DMS 273 treated with DMSO at 0.1 percent for 48 hours (cell line): ENCODE data around the gene DKK3.

Experiments
- DNase-seq: peaks from one replicate; lab custom pipeline; 2025; lab: John Stamatoyannopoulos, UW

The DKK3 gene

GRCh38 chr11:11981840-11982239, 26.6 kb downstream of the DKK3 start:
- DNase-seq = no peak

DNA sequence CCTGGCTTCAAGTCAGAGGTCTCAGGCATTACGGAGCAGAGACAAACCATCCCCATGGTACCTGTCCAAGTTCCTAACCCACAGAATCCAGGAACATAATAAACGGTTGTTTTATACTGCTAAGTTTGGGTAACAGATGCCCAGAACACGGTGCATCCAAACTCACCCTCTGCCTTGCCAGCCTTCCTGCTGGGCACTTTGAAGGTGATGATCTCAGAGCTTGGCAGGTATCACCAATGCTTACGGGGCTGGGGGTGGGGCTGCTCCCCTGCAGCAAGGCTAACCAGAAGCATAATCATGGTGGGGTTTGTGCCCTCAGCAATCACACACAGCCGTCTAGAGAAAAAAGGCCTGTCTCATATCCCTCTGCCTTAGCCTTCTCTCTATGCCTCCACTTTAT, 27.1 kb downstream of the DKK3 start:
- no peak for DNase-seq

GRCh38 chr11:11980841-11981308, 27.6 kb downstream of the DKK3 start:
- no peak for DNase-seq

DNA sequence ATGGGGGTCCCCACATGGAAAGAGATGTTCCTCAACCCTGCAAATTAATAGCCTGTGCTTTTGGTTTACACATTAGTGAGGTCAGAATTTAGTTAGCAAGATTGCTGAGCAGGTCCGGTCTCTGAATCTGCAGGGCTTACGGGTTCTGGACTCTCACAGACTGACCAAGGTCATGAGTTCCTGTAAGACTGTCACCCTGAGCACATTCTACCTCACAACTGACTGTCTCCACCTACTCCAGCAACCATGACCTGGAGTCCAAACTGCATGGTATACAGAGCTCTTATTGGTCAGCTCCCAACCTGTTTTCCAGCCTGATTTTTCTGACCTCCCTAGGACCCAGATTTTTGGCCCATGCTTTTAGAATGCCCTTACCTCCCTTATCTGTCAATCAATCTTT, 28.2 kb downstream of the DKK3 start:
- DNase-seq = no peak

DNA sequence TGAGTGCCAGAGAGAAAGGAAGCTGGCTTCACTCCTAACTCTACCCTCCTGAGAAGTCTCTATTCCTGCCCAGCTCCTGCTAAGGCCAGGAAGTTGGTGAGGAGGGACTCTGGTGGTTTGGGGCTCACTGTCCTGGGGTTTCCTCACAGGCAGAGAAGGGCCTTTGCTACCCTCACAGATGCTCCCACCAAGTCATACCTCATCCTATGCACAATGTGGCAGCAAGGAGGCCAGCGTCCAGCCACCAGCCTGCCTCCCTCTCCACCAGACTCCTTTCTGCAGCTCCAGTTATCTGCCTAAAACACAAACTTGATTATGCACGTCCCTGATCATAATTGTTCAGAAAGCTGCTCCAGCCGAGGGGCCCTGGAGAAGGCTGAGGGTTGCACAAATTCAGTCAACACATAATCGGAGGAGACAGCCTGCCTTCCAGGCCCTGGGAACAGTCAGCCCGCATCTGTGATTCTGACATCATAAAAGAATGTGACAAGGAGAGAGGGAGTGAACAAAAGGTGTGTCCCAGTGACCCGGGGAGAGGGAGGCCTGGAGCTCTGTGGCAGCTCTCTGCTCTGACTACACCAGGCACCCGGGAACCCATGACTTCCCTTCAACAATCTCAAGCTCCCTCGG, 28.8 kb downstream of the DKK3 start:
- DNase-seq = no peak

GRCh38 chr11:11978792-11979487, 29.5 kb downstream of the DKK3 start:
- peak; percentile 86 for DNase-seq

GRCh38 chr11:11978098-11978637, 30.3 kb downstream of the DKK3 start:
- DNase-seq = no peak

DNA sequence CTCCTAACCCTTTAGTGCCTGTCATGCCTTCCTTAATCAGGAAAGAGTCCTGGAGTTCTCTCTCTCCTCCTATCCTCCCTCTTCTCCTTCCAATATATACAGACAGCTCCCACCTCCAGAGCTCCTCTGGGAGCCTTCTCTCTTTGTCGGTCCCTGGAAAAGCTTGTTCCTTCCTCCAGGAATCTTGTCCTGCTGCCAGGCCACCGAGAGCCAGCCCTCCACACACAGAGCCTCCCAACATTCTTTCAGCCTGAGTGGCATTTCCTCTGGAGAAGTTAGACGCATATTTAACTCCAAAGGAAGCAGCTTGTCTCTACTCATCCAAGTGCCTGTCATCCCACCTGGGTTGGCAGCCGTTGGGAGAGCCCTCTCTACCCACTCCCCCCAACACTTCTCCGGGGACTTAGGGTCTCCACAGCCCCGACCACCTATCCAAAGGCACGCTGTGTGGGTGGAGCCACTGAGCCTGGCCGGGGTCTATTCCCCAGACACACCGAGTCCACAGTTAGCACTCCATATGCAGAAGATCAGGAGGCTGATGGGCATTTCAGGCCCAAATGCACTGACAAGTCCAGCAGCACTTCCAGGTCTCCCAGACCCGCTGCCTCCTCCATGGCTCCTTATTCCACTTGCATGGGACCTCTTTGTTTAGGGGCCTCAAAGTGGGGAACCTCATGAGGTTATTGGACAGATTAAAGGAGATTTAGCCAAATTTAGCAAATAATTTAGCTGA, 31.1 kb downstream of the DKK3 start:
- DNase-seq = peak; percentile 27

DNA sequence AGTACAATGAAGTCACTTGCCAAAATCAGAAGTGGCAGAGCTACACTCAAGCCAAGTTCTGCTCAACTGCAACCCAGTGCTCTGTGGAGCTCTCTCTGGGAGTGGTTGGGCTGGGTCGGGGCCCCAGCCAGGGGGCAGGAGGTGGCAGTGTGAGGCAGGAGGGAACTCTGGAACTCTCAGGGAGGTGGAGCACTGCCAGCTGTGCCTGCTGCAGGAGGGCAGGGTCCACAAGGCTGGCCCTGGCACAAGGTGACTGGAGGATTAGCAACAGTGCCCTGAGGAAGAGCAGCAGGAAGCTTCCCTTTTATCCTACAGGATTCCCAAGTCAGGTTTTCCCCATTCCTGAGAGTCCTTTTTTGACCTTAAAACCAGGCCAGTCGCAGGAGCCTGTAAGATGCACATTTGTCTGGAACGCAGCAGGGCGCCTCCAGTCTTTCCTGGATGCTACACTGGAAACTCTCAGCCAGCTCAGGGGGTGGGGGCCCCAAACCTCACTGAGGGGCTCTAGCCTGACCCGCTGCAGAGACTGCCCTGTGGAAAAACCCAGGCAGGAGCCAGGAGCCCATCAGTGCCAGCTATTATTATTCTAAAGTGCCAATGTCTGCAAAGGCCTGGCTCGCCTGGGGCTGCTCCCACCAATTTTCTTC, 31.8 kb downstream of the DKK3 start:
- no peak for DNase-seq

DNA sequence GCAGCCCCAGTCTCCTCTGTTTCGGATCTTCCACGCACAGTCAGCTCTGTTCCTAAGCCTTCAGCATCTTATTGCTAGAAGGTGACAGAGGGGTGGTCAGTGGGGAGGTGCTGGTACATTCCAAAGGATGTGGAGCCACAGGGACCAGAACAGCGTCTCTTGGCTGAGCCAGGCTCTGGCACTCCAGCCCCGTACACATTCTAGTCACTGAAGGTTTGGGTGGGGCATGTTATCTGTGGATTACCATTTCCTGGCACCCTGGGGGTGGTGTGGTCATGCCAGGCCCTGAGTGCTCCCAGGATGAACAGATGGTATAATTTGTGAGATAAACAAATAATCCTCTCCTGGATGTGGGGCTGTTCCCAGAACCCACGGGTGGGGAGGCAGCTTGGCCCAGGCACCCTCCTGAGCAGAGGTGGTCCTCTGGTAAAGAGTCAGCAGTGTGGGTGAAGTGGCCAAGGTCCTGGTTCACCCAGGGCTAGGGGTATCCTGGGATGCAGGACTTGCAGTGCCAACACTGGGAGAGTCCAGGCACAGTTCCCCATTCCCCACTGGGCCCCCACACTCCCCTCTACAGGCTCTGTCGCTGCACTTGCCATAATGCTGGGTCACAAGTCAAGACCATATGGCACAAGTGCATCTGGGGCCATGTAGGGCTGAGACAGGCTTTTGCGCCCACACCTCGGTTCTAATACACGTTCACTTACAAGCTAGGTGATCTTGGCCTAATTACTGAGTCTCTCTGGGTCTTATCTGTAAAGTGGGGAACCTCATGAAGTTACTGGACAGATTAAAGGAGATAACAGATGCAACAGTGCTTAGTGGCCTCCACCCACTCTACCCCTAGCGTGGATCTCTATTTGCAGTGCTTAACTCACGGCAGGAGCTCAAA, 33.0 kb downstream of the DKK3 start:
- peak; percentile 78 for DNase-seq

- DNase-seq = no peak
Measured at GRCh38 chr11:11973866-11974265, 34.6 kb downstream of the DKK3 start.

GRCh38 chr11:11973361-11973800, 35.0 kb downstream of the DKK3 start:
- DNase-seq = no peak

DNA sequence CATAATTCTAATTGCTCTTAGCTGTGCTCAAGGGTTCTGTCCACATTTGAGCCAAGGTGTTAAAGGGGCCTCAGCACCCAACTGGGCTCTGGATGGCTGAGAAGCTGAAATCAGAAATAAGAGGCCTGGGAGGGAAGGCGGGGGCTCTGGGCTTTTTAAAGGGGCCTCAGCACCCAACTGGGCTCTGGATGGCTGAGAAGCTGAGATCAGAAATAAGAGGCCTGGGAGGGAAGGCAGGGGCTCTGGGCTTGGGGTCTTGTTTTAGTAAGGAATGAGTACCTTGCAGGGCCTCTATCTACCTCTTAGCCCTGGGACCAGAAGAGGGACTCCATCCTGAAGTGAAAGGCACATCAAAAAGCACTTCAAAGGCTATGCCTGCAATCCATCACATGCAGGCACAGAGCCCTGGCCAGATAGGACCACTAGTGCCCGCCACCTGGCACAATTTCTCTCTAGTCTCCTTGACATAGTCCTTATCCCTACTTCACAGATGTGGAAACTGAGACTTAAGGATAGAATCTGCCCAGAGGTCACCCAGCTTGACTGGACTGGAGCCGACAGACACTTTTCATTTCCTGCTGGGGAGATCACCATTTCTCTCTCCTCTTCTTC, 35.6 kb downstream of the DKK3 start:
- DNase-seq = no peak

GRCh38 chr11:11971906-11972547, 36.4 kb downstream of the DKK3 start:
- peak; percentile 62 for DNase-seq

GRCh38 chr11:11970556-11970955, 37.9 kb downstream of the DKK3 start:
- no peak for DNase-seq

GRCh38 chr11:11969380-11970215, 38.8 kb downstream of the DKK3 start:
- DNase-seq = no peak

- peak; percentile 79 for DNase-seq
Measured at GRCh38 chr11:11968511-11969280, 39.7 kb downstream of the DKK3 start.

DNA sequence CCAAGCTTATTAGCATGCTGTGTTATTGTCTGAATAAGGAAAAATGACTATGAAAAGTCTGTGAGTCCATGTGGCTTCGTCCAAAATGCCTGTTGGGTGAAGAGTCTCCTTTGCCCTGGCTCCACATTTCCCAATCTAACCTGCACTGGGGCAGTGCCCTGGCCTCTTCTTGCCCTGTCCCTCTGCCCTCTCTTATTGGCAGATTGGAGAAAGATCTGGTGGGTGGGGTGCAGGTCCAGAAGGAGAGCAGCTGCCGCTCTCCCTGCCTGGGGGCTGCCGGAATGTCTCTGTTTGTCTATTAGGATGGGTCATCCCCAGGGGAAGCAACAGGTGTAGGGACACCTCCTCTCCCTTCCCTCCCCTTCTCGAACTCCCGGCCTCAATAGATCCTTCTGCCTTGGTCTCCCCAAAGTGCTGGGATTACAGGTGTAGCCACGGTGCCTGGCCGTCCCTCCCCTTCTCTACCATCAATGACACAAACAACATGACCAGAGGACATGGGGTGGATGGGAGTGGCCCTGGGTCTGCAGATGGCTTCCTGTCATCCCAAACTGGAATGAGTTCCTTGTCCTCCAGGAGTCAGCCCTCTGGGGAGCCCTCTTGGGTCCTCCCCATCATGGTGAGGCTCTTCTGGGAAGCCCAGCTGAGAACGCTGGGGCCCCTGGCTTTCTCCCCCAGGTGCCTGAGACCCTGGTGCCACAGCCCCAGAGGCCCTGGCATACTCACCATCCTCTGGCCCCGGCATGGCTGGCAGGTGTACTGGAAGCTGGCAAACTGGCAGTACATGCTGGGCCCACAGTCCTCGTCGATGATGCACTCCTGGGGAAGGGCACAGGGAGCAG, 40.5 kb downstream of the DKK3 start:
- no peak for DNase-seq
